Stimulated activated CD4-positive, alpha-beta T cell treated with anti-CD3 and anti-CD28 coated beads, Interleukin-2, amount 100 ng/mL, for 48 hours (primary cell): ENCODE results near the gene C21orf91.

Experiments used
- DNase-seq, 2 donors: peaks; one replicate each; pipeline ENCODE4 v3.0.0-alpha.2; 2020

Gene C21orf91

DNA sequence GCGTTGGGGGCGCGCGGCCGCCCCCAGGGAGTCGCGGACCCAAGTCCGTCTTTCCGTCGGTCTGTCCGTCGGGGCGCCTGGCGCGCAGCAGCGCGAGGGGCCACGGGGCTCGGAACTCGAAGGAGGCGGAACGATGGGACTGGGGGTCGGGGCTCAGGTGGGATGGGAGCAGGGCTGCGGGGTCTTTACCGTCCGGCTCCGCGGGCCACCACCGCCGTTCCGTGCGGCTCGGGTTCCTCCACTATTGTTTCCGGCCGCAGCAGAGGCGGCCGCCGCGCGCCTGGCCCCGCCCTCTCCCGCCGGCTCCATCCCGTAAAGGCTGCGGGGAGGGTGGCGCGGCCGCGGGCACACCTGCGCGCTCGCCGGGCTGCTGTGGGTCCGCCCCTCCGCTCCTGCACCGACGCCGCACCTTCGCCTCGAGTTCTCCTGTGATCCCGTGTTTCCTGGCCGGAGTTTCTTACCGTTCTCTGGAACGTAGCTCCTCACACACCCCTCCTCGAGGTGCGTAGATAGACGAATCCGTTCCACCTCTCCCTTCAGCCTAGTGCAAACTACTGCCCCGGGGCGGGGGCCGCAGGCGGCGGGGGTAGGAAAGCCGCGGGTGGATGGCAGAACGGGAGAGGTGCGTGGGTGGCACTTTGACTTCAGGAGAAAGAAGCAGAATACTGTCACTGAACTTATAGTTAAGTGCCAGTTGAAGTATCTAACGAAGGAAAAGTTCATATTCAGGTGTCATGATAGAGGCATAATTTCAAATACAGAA lies at the start of gene C21orf91:
TSS of gene C21orf91 (minus strand) at position 243 of the 763 bp plus-strand sequence. CDS start 1,038 bp downstream, outside the sequence.
- DNase-seq, result peak; percentile 70 to 73

DNA sequence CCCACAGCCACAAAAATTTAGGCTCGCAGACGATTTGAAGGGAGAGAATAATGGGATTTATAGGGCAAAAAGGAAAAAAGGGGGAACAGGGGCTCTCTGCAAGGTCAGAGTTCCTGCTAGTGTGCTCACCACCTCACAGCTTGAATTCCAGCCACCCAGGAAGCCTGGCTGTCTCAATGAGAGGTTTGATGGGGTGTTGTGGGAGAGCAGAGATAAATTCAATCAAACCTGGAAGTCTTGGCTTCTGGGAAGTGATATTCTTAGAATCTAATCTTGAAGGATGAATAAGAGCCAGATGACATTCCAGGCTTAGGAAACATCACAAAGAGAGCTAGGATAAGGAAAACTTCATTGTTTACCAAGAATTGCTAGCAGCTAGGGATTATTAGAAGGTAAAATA lies 47.4 kb upstream of the C21orf91 start:
- no peak for DNase-seq

DNA sequence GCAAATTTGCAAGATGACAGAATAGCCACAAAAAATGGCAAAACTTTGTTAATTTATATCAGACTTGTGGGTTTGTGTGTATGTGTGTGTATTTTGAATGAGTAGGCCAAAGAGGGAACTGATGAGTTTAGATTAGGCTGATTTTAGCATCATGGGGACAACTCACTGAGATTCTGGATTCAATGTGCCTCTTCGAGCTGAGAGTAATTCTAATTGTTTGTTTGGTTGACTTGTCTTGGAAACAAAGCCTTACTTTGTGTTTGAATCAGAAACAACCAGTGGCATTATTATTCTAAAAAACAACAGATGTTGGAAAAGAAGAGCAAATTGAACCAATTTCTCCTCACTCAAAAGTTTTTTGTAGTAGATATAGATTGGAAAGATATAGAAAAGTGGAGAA lies 40.5 kb upstream of the C21orf91 start:
- no peak for DNase-seq

DNA sequence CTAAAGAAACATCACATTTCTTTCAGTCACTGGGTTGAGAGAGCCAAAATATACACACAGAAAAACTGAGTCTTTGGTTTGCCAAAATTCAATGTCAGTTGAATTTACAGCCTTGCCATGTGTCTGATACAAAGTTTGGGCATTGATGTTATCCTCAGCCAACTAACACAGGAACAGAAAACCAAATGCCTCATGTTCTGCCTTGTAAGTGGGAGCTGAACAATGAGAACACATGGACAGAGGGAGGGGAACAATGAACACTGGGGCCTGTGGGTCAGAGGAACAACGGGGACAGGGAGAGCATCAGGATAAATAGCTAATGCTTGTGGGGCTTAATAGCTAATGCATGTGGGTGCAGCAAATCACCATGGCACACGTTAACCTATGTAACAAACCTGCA lies 39.6 kb upstream of the C21orf91 start:
- no peak for DNase-seq

DNA sequence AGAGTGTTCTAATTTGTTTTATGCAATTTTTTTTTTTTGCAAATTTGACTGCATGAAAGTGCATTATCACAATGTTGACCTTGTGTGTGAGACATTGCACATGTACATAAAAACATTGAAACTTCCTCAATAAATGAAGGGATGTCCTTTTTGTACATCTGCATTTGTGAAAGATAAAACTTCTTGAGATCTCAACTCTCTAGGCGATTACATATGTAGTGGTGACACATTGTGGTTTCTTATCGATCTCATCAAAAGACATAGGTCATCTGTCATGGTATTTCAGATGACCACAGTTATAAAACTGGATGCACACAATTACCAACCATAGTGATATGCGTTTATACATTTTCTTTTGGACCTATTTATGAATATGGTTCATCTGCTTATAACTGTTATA lies 35.6 kb upstream of the C21orf91 start:
- no peak for DNase-seq

DNA sequence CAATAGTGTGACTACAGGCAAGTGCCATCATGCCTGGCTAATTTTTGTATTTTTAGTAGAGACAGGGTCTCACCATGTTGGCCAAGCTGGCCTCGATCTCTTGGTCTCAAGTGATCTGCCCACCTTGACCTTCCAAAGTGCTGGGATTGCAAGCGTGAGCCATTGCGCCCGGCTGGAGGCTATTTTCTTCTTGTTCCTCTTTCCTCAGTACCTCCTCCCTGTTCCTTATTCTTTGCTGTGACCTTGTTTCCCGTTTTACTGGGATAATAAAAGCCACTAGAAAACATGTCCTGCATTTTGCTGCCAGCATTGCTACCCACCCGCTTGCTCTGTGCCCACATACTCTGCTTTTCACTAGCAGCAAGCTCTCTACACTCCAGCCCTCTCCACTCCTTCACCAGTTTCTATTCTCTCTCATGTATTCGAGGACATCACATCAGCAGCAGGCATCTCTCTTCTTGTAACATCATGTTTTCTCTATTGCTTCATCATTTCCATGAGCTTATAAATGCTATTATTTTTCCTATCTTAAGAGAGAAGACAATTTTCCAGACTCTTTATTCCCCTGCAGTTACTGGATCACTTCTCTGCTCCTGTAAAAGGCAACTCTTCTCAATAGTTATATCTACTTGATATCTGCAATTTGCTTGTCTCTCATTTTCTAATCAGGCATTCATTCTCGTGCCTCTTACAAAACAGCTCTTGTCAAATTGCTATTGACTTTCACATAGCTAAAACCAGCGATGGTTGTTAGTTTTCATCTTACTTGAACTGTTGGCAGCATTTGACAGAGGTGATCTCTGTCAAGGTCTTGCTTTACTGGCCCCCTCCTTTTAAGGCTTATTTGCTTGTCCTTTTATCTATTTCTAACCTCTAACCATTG lies 34.5 kb upstream of the C21orf91 start:
- DNase-seq, result no peak

DNA sequence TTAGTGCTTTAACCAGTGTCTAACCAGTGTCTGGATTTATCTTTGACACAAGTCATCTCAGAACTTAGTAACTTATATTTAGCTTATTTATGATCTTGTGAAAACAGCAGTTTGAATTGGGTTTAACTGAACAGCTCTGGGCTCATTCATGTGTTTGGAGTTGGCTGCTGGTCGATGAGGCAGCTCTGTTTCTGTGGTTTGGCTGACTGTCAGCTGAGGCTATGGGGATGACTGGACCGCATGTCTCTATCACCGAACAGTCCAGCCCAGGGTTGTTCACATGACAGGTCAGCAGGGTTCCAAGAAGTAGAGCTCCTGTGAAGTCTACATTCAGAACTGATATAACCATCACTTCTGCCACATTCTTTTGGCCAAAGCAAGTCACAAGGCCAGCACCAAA lies 29.1 kb upstream of the C21orf91 start:
- DNase-seq, result no peak

DNA sequence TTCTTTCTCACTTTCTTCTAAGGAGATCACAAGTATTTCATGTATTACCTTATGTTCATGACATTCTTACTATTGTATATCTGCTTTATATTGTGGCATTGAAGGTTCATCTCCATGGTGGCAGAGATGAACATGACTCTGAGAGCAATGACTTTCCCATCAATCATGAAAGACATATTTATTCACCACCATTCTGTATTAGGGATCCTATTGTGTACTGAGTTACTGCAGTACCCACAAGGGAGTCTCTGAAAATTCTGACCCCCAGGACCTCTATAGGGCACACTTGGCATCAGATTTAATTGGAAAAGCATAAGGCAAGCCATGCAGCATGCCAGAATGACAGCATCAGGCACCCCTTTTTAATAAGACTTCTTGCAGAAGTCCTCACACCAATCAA lies 21.9 kb upstream of the C21orf91 start:
- DNase-seq, result no peak

DNA sequence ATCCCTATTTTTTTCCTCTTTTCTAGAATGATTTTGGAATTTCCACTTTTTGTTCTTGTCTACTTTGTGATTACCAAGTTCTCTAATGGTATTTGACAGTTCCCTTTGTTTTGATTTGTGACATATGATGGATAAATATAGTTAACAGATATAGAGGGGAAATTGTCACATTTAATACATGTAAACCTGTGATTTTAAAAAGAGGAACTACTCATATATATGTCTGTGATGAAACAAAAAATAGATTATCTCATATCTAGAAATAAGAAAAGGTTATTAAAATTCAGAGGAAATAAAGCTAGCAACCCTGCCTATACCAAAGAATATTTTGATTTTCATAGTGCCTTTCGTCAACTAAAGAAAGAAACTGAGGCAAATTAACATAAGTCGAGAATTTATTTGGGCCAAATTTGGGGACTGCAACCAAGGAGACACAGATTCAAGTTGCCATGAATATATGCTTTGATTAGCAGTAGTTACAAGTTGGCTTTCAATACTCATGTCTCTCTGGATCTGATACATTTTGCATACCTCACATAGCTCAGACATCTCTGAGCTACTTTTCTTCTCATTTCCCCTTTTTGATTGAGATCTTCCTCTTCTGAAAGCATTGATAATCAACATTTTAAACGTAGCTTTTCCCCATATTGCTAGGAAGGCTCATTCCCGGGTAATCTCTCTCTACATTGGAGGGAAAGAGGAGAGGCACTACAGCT lies 15.6 kb upstream of the C21orf91 start:
- no peak for DNase-seq

DNA sequence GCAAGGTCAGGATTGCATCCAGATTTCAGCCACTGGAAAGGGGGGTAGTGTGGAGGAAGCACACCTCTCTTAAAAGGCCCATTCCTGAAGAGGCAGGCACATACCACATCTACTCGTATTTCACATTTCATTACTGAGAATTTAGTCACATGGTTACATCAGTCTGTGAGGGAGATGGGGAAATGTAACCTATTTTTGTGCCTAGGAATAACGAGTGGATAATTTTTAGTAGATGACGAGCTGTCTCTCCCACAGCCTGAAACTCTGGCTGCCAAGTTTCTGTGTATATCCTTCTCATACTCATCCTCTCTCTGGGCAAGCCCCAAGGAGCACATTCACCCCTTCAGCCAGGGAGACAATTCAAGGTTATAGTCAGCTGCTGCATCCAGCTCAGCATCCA lies 10.3 kb upstream of the C21orf91 start:
- no peak for DNase-seq

DNA sequence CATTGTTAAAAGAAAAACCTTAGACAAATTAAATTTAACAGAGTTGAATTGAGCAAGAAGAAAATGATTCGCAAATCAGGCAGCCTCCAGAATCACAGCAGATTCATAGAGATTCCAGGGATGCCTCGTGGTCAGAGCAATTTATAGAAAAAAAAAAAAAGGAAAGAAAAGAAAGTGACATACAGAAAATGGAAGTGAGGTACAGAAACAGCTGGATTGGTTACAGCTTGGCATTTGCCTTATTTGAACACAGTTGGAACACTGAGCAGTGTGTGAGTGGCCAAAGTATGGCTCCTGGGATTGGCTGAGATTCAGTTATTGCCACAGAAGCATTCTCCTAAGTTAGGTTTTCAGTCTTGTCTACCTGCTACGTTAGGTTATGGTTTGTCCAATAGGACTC lies 9.1 kb upstream of the C21orf91 start:
- DNase-seq, result no peak

DNA sequence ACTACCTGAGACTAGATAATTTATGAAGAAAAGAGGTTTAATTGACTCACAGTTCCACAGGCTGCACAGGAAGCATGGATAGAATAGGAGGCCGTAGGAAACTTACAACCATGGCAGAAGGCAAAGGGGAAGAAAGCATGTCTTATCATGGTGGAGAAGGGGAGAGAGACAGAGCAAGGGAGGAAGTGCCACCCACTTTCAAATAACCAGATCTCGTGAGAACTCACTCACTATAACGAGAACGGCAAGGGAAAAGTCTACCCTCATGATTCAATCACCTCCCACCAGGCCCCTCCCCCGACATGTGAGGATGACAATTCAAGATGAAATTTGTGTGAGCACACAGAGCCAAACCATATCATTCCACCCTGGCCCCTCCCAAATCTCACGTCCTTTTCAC lies 4.7 kb upstream of the C21orf91 start:
- DNase-seq, result no peak

DNA sequence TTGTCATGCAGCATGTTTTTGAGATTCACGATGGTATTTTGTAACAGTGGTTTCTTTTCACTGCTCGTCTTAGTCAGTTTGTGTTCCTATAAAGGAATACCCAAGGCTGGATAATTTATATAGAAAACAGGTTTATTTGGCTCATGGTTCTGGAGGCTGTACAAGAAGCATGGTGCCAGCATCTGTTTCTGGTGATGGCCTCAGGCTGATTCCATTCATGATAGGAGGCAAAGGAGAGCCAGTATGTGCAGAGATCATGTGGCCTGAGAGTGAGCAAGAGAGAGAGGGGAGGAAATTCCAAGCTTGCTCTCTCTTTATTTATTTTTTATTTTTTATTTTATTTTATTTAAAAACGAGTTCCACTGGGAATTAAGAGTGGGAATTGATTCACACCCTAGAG lies 2.0 kb upstream of the C21orf91 start:
- no peak for DNase-seq

DNA sequence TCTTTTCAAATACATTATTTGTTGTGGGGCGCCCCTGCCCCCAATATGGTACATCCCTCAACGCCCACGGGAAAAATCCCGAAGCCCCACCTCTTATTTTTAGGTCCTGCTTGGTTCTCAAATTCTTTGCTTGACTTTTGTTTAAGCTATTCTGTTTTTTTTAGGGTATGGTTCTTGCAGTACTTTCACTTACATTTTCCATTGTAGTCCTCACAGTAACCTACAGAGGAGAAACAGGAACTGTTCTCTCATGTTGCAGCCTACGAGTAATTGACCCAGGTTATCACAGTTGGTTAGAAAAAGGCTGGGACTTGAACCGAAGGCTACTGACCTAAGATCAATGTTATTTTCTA lies 697 bp upstream of the C21orf91 start:
- no peak for DNase-seq

DNA sequence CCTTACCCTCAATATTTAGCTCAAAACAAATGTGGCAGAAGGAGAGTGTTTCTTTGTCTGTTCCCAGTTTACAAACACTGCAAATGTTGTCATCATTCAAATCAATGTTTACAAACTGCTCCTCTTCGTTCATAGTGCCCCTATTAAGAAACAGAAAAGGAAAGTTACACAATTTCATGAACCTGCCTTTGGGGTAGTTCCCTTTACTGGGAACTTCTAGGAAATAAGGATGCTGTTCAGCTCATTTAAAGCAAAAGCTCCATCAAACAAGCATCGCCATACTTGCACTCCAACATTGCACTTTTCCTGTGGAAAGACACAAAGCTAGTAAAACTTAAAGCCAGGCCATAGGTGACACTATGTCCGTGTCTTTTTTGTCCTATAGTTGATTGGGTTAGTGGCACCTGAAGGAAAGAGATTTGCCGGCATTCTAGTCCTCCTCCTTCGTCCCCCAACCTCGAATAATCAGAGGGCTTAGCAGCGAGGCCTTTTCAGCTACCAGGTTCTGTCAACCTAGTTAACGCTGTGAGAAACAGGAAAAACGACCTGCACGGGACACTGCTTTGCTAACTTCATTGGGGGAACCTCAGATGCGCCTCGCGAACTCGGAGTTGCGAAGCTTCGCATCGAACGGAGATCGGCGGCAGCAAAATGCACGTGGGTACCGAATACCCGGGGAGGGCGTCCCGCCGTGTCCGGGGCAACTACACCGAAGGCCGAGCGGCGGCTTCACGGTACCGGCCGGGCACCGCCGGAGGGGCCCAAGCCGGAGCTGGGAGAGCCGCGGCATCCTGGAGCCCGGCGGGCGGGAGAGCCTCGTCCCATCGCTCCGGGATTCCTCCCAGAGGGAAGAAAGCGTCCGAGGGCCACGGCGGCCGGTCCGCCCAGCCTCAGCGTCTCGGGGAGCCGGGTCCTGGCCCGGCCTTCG lies 706 bp downstream of the C21orf91 start:
- DNase-seq, result peak; percentile 25 to 26

DNA sequence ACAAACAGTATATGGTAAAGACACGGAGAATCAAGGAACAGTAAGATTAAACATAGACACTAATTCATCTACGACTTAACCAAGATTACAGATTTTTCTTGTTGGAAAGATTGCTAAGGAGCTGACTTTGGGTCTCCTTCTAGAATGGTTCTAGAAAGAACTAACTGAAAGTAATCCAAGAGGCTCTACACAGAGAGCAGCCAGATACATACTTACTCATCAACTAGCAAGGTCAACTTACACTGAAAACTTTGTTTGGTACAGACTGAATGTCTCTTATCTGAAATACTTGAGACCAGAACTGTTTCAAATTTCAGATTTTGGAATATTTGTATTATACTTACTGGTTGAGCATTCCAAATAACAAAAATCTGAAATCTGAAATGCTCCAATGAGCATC lies 5.8 kb downstream of the C21orf91 start:
- no peak for DNase-seq

DNA sequence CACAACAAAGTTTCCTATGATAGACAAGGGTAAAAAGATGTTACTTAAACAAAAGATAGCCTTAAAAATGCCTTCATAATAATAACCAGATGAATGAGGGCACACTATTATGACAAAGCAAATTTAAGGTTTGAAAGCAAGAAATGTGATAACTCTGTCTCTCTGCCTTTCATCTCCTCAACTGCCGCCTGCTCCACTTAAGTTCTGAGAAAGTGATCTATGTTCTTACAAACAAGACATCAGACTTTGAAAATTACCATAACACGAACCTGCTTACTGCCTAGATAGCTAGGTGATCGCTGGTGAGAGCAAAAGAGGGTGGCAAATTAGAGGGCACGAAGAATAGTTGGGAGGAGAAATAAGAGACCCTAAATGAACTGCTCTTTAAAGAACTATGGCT lies 13.2 kb downstream of the C21orf91 start:
- no peak for DNase-seq

DNA sequence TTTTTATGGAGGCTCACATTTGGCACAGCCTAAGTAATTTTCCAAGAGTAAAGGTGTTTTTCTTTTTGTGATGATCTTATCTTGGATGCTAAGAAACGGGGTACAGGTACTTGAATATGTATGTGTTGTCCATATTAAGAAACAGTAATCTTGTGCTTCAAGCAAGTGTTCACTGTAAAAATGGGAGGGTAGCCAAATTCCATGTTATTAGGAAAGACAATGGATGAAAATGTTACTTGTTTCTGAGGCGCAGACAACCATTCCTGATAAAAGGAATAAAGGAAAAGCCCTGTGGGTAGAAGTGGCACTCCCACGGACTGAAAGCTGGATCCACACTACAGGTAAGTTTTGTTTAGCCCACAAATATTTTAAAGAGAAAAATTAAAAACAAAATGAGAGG lies 15.6 kb downstream of the C21orf91 start:
- DNase-seq, result no peak

DNA sequence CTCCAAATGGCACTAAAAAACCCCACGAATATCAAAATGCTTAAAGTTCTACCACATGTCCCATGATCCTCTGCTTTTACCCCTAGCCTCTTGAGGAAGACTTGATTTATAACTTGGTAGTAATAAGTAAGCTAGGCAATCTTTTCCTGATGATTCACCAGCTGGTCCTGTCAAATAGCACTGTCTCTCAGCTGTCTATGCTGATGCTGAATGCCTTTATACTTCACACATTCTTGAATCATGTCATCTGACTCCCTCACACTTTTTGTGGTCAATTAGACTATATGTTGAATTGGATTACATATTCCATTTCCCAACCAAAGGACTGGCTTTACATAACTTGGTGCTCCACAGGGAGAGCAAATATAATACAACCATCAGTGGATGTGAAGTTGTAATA lies 16.6 kb downstream of the C21orf91 start:
- no peak for DNase-seq

DNA sequence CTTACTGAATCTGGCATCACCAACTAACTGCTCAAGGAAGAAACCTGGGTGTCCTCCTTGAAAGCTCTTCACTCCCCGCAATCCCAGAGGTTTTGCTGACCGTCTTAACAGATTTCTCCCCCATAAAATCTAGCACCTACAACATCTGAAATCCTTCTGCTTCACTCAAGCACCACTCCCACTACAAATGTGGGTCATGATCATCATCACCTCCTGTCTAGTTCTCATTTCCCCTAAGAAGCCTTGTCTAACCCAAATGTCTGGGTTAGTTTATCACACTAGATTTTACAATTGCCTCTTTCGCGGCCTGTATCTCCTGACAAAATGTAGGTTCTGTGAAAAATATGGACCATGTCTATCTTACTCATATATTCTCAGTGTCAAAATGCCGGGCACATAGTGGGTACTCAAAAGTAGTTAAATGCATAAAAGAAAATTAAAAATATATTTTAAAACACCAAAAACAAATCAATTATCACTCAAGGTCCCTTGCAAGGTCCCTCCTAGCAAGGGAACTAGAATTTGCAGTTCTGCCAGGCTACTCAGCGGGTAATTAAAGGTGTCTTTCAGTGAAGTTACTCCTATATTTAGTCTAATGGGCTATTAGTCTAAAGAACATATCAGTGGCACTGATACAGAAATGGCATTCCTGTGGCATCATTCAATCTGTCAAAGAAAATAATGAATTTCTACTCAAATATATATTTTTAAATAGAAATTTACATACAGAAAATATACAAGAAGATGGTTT lies 19.6 kb downstream of the C21orf91 start:
- DNase-seq, result no peak

DNA sequence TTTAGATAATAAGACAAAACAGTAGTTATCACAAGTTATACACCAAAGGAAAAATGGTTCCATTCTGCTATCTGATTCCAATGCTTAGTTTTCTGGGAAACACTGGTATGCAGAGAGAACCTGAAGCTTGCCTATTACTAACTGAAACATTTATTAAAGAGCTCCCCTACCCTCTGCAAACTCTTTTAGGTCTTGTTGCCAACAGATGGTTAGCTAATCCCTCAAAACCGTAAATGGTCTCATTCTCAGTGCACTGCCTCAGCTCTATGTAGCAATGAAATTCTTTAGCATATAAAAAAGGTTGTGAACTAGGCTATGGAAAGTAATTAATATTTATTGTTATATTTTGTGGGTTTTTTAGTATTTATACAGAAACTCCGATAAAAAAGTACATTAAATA lies 20.4 kb downstream of the C21orf91 start:
- no peak for DNase-seq

DNA sequence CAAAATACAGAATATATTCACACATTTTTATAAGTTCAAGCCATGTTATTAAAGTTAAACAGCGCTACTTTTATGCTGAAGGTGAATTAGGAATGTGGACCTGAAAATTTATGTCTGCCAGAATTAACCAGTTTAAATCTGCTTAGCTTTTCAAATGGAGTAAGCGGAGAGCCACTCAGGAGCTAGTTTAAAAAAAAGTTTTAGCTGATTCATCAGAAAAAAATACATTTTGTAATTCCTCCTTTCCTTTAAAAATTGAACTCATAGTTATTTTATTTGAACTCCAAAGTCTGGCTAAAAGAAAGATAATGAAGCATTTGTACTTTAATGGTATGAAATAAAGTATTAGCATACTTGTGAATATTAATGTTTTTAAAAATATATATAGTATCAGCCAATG lies 21.2 kb downstream of the C21orf91 start:
- no peak for DNase-seq
